HepG2 (cell line): ENCODE data around the gene UTS2R. TPM values are rescaled to one million over a fixed set of nuclear protein-coding genes. Genes with fewer than 3 reads are reported as not detected.

Experiments
- CBX5 ChIP-seq: sonication (generic); formaldehyde crosslinking; IDR thresholded peaks from 2 replicates; pipeline ENCODE4 v1.4.0; 2020; ENCODE audit warnings: missing genetic modification reagents, borderline replicate concordance
- JUND ChIP-seq: sonication (generic); formaldehyde crosslinking; IDR thresholded peaks from 2 replicates; pipeline ENCODE4 v1.8.0; 2022; ENCODE audit warnings: mild to moderate bottlenecking, missing genetic modification reagents
- KLF12 ChIP-seq: sonication (generic); formaldehyde crosslinking; IDR thresholded peaks from 2 replicates; pipeline ENCODE4 v1.4.0; 2020; ENCODE audit warnings: missing genetic modification reagents, borderline replicate concordance
- KLF9 ChIP-seq: IDR thresholded peaks from 2 replicates; pipeline ENCODE4 v1.6.1; 2016; ENCODE audit warnings: low read depth
- NCOR1 ChIP-seq: fragments of 200-600 bp; sonication (generic); IDR thresholded peaks from 2 replicates; pipeline ENCODE4 v1.7.0; 2017; ENCODE audit warnings: antibody characterized with exemption, low read length, borderline replicate concordance
- NFE2L2 ChIP-seq: fragments of 150-350 bp; IDR thresholded peaks from 2 replicates; pipeline ENCODE4 v1.6.1; 2014; ENCODE audit warnings: low read length
- NFKB2 ChIP-seq: sonication (generic); formaldehyde crosslinking; IDR thresholded peaks from 2 replicates; pipeline ENCODE4 v1.4.0; 2020; ENCODE audit warnings: missing genetic modification reagents, borderline replicate concordance
- PHF5A ChIP-seq: IDR thresholded peaks from one replicate; pipeline ENCODE4 v1.6.1; 2018; ENCODE audit warnings: low read depth, missing genetic modification reagents; ENCODE audit not compliant: unreplicated experiment
- RBFOX2 ChIP-seq: fragments of 200-400 bp; formaldehyde crosslinking; IDR thresholded peaks from 2 replicates; pipeline ENCODE4 v1.6.1; 2017; ENCODE audit warnings: low read depth, mild to moderate bottlenecking, low read length
- SNAPC2 ChIP-seq: sonication (generic); formaldehyde crosslinking; IDR thresholded peaks from 2 replicates; pipeline ENCODE4 v1.8.1; 2022; ENCODE audit warnings: mild to moderate bottlenecking, missing genetic modification reagents
- SYNCRIP ChIP-seq: fragments of 200-400 bp; formaldehyde crosslinking; IDR thresholded peaks from 2 replicates; pipeline ENCODE4 v1.6.1; 2018; ENCODE audit warnings: mild to moderate bottlenecking, low read depth, low read length; ENCODE audit not compliant: insufficient read depth
- TCF7L2 ChIP-seq: IDR thresholded peaks from 2 replicates; pipeline ENCODE4 v1.6.1; 2011; ENCODE audit warnings: mild to moderate bottlenecking, low read depth, low read length, moderate library complexity
- TGIF2 ChIP-seq: IDR thresholded peaks from 2 replicates; pipeline ENCODE4 v1.6.1; 2016; ENCODE audit warnings: control low read depth, missing compliant biosample characterization
- U2AF2 ChIP-seq: fragments of 200-400 bp; formaldehyde crosslinking; IDR thresholded peaks from 2 replicates; pipeline ENCODE4 v1.6.1; 2017; ENCODE audit warnings: low read depth, mild to moderate bottlenecking, low read length
- ZBTB7B ChIP-seq: sonication (generic); formaldehyde crosslinking; IDR thresholded peaks from 2 replicates; pipeline ENCODE4 v1.4.0; 2020; ENCODE audit warnings: missing genetic modification reagents
- ZFP90 ChIP-seq: sonication (generic); formaldehyde crosslinking; IDR thresholded peaks from 2 replicates; pipeline ENCODE4 v1.8.0; 2022; ENCODE audit warnings: missing genetic modification reagents, mild to moderate bottlenecking, inconsistent platforms, borderline replicate concordance
- ZNF101 ChIP-seq: sonication (generic); formaldehyde crosslinking; IDR thresholded peaks from 2 replicates; pipeline ENCODE4 v1.4.0; 2020; ENCODE audit warnings: mild to moderate bottlenecking, low read depth, missing genetic modification reagents, borderline replicate concordance
- ZNF3 ChIP-seq: IDR thresholded peaks from 2 replicates; pipeline ENCODE4 v1.7.0; 2017; ENCODE audit warnings: inconsistent platforms
- ZNF329 ChIP-seq: sonication (generic); formaldehyde crosslinking; IDR thresholded peaks from 2 replicates; pipeline ENCODE4 v1.9.0; 2021; ENCODE audit warnings: low read depth, mild to moderate bottlenecking, missing genetic modification reagents
- ZNF382 ChIP-seq: sonication (generic); formaldehyde crosslinking; IDR thresholded peaks from 2 replicates; pipeline ENCODE4 v1.5.0; 2020; ENCODE audit warnings: missing genetic modification reagents, mild to moderate bottlenecking, borderline replicate concordance
- ZNF496 ChIP-seq: sonication (generic); formaldehyde crosslinking; IDR thresholded peaks from 2 replicates; pipeline ENCODE4 v1.8.1; 2023; ENCODE audit warnings: mild to moderate bottlenecking, moderate library complexity, missing genetic modification reagents; ENCODE audit not compliant: insufficient replicate concordance
- ZNF746 ChIP-seq: sonication (generic); formaldehyde crosslinking; IDR thresholded peaks from 2 replicates; pipeline ENCODE4 v1.8.0; 2022; ENCODE audit warnings: mild to moderate bottlenecking, missing genetic modification reagents
- ZSCAN12 ChIP-seq: sonication (generic); formaldehyde crosslinking; IDR thresholded peaks from 2 replicates; pipeline ENCODE4 v1.9.0; 2021; ENCODE audit warnings: mild to moderate bottlenecking, missing genetic modification reagents
- polyA plus RNA-seq, 8 experiments: library from polyadenylated mRNA; depleted of rRNA in 3 of 8; stranded (reverse) in 7 of 8; unstranded in 1 of 8; fragments of >200 nt; fragmentation: Illumina TruSeq in 4 of 8; extraction: Trizol in 4 of 8; gene quantifications; 2 replicates each; pipeline versions ENCODE4 v1.2.1 to v1.2.3, GENCODE V29; 2011 to 2016; ENCODE audit warnings: low read depth in 4 of 8, missing spikeins in 1 of 8, mixed read lengths in 1 of 8; ENCODE audit not compliant: insufficient read depth in 1 of 8
- total RNA-seq, 5 experiments: library from RNA; depleted of rRNA; stranded (reverse); fragments of >200 nt; fragmentation: Illumina TruSeq; extraction: Trizol; gene quantifications; 2 replicates each; pipeline ENCODE4 v1.2.3, GENCODE V29; 2016; ENCODE audit warnings: low read depth in 1 of 5
- TF ChIP-seq, protein P1 (sequence below): sonication (generic); formaldehyde crosslinking; IDR thresholded peaks from 2 replicates; pipeline ENCODE4 v1.4.0; 2020; ENCODE audit warnings: mild to moderate bottlenecking, missing genetic modification reagents
- TF ChIP-seq, protein P2 (sequence below): sonication (generic); formaldehyde crosslinking; IDR thresholded peaks from 2 replicates; pipeline ENCODE4 v1.4.0; 2020; ENCODE audit warnings: missing genetic modification reagents
- TF ChIP-seq, protein P3 (sequence below): sonication (generic); formaldehyde crosslinking; IDR thresholded peaks from 2 replicates; pipeline ENCODE4 v1.4.0; 2020; ENCODE audit warnings: missing genetic modification reagents, mild to moderate bottlenecking, borderline replicate concordance

Gene UTS2R
- total and polyA plus RNA-seq, 2 of the 13 experiments (the other 11 are each of a cell fraction or from before 2014, with no cell fraction given): 0.13 to 0.15 TPM

DNA sequence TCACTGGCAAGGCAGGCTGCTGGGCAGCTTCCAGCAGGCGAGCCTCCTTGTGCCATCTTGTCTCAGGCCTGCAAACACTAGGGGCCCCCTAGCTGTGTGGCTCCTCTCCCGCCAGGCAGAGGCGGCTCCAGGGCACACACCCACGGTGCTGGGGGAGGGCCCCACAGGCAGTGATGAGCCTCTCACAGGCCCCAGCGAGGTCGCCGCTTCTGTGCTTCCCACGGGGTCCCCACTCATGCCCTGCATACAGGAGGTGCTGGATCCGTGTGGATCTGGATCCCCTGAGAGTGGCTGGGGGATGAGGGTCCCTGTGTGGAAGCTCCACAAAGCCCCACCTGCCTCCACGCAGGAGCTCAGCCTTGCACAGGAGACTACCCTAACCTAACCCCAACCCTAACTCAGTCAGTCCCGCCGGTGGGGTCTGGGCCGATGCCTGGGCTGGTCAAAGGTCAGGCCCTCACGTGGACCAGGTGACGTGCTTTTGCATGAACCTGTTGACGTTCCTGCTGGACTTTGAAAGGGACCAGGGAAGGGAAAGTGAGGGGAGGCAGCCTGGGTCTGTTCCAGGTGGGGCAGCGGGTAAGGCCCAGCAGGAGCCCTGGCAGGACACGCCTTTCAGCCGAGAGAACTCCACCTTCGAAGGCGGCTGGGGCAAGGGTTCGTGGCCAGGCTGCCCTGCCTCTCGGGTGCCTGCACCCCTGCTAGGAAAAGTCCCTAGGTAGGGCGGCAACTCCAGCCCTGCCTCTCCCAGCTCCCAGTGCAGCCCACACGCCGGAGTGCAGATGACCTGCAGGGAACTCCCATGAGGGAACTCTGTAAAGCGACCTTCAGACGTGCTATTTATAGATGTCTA is 43.2 kb upstream of the UTS2R start (continued):
- no peak for TF ChIP-seq ZNF496 (CRISPR knock-in tag)
- peak; percentile 87 for TF ChIP-seq CBX5 (CRISPR knock-in tag)
- peak; percentile 95; the same call in 1 of the 2 replicates for TF ChIP-seq KLF12 (CRISPR knock-in tag)
- peak; percentile 96 for TF ChIP-seq TGIF2 (CRISPR knock-in tag)
- TF ChIP-seq U2AF2: no peak
- TF ChIP-seq ZBTB7B: peak; percentile 96
- peak; percentile 80 for TF ChIP-seq ZNF329
- no peak; the same call in 1 of the 2 replicates for TF ChIP-seq ZNF3 (CRISPR knock-in tag)
- peak; percentile 63 for TF ChIP-seq RBFOX2
- peak; percentile 99 for TF ChIP-seq SNAPC2 (CRISPR knock-in tag)
- peak; percentile 85 for TF ChIP-seq PHF5A (CRISPR knock-in tag)
- TF ChIP-seq TCF7L2: no peak
- TF ChIP-seq ZSCAN12 (CRISPR knock-in tag): no peak
- TF ChIP-seq NCOR1: peak; percentile 96
- no peak for TF ChIP-seq NFE2L2
- peak; percentile 97 for TF ChIP-seq ZNF746 (CRISPR knock-in tag)
- TF ChIP-seq KLF9 (CRISPR knock-in tag): no peak
- TF ChIP-seq, protein P1, sequence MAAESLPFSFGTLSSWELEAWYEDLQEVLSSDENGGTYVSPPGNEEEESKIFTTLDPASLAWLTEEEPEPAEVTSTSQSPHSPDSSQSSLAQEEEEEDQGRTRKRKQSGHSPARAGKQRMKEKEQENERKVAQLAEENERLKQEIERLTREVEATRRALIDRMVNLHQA (CRISPR knock-in tag): no peak
- TF ChIP-seq, protein P2, sequence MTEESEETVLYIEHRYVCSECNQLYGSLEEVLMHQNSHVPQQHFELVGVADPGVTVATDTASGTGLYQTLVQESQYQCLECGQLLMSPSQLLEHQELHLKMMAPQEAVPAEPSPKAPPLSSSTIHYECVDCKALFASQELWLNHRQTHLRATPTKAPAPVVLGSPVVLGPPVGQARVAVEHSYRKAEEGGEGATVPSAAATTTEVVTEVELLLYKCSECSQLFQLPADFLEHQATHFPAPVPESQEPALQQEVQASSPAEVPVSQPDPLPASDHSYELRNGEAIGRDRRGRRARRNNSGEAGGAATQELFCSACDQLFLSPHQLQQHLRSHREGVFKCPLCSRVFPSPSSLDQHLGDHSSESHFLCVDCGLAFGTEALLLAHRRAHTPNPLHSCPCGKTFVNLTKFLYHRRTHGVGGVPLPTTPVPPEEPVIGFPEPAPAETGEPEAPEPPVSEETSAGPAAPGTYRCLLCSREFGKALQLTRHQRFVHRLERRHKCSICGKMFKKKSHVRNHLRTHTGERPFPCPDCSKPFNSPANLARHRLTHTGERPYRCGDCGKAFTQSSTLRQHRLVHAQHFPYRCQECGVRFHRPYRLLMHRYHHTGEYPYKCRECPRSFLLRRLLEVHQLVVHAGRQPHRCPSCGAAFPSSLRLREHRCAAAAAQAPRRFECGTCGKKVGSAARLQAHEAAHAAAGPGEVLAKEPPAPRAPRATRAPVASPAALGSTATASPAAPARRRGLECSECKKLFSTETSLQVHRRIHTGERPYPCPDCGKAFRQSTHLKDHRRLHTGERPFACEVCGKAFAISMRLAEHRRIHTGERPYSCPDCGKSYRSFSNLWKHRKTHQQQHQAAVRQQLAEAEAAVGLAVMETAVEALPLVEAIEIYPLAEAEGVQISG: peak; percentile 78
- no peak for TF ChIP-seq ZNF382 (CRISPR knock-in tag)
- no peak for TF ChIP-seq SYNCRIP
- peak; percentile 64 for TF ChIP-seq ZFP90 (CRISPR knock-in tag)
- TF ChIP-seq ZNF101 (CRISPR knock-in tag): no peak
- TF ChIP-seq NFKB2 (CRISPR knock-in tag): peak; percentile 85
- TF ChIP-seq, protein P3, sequence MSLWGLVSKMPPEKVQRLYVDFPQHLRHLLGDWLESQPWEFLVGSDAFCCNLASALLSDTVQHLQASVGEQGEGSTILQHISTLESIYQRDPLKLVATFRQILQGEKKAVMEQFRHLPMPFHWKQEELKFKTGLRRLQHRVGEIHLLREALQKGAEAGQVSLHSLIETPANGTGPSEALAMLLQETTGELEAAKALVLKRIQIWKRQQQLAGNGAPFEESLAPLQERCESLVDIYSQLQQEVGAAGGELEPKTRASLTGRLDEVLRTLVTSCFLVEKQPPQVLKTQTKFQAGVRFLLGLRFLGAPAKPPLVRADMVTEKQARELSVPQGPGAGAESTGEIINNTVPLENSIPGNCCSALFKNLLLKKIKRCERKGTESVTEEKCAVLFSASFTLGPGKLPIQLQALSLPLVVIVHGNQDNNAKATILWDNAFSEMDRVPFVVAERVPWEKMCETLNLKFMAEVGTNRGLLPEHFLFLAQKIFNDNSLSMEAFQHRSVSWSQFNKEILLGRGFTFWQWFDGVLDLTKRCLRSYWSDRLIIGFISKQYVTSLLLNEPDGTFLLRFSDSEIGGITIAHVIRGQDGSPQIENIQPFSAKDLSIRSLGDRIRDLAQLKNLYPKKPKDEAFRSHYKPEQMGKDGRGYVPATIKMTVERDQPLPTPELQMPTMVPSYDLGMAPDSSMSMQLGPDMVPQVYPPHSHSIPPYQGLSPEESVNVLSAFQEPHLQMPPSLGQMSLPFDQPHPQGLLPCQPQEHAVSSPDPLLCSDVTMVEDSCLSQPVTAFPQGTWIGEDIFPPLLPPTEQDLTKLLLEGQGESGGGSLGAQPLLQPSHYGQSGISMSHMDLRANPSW: peak; percentile 79; the same call in 1 of the 2 replicates
- TF ChIP-seq JUND (CRISPR knock-in tag): peak; percentile 38; the same call in 1 of the 2 replicates
